GM18909 (cell line): Measurements from ENCODE around the gene ZDBF2.
"Not testable (repeated sequence)": the region's sequence is repeated elsewhere in the genome, so short reads cannot be mapped to it uniquely, and the experiment has no call there.

Experiments
- ATAC-seq: cut with Tn5 transposase; IDR thresholded peaks from one replicate; pipeline ENCODE4 v1.9.1; 2021; ENCODE audit warnings: mild to moderate bottlenecking; ENCODE audit not compliant: unreplicated experiment, poor library complexity

The ZDBF2 gene

GRCh38 chr2:206274434-206275311, at the start of gene ZDBF2:
ZDBF2 (plus strand) TSS chr2:206274663; CDS start chr2:206281850, 7,187 bp downstream.
- ATAC-seq = peak; percentile 77

- peak; percentile 91 for ATAC-seq
Observed at GRCh38 chr2:206225435-206226232, 48.8 kb upstream of the ZDBF2 start.

DNA sequence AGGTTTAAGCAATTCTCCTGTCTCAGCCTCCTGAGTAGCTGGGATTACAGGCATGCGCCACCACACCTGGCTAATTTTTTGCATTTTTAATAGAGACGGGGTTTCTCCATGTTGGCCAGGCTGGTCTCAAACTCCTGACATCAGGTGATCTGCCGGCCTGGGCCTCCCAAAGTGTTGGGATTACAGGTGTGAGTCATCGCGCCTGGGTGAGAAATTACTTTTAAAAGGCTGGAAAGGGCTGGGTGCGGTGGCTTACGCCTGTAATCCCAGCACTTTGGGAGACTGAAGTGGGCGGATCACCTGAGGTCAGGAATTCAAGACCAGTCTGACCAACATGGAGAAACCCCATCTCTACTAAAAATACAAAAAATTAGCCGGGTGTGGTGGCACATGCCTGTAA, 45.8 kb upstream of the ZDBF2 start:
- not testable (repeated sequence) for ATAC-seq

DNA sequence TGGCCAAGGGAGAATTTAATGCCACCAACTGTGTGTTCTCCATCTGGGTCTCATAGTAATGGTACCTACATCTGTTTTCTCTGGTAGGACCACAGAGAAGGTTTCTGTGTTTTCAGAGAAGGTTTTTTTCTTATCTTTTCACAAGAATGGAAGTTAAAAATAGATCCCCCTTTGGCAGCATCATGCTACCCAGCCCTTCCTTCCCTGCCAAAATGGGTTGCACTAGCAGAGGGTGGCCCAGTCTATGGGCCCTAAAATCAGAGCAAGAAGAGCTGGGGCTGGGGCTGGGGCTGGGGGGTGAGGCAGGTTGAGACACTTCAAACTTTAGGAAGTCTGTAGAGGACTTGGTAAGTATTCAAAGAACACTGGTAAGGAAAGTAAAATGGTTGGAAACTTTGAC, 44.8 kb upstream of the ZDBF2 start:
- ATAC-seq = no peak

- no peak for ATAC-seq
Observed at GRCh38 chr2:206230060-206230762, 44.3 kb upstream of the ZDBF2 start.

- no peak for ATAC-seq
Observed at GRCh38 chr2:206231669-206232286, 42.7 kb upstream of the ZDBF2 start.

- no peak for ATAC-seq
Observed at GRCh38 chr2:206232287-206233035, 42.0 kb upstream of the ZDBF2 start.

- no peak for ATAC-seq
Observed at GRCh38 chr2:206239157-206239556, 35.3 kb upstream of the ZDBF2 start.

DNA sequence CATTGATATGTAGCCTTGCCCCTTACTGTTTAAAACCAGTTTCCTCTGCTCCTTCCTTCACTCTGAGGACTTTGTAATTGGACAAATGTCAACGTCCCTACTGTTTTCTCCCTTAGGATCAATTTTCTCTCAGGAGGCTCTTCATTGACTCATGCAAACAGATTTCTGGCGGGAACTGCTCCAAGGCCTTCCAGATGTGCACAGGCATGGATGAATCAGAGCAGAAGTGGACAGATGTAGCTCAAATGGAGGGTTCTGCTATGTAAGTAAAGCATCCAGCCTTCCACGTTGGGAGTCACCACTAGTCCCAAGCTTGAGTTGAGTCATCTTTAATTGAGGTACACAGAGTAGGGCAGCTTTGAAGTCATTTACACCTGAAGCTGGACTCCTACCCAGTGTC, 34.1 kb upstream of the ZDBF2 start:
- no peak for ATAC-seq

DNA sequence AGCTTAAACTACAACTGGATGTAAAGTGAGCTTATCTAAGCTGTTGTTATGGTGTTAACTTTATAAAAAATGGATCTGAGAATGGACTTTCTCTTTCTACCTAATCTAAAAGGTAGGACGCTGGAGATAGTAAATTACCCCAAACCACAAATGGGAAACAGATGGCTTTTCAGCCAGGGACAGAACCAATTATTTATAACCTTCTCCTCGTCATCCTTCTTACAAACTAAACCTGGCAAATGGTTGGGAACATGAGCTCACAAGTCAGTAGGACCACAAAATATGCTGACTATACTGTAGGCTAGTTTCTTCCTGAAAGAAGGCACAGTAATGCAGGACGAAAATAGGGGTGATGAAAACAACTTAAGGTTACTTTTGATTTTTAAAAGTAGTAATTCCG, 32.7 kb upstream of the ZDBF2 start:
- no peak for ATAC-seq

GRCh38 chr2:206245265-206245672, 29.2 kb upstream of the ZDBF2 start:
- ATAC-seq = peak; percentile 52

- ATAC-seq = no peak
Observed at GRCh38 chr2:206250041-206250897, 24.2 kb upstream of the ZDBF2 start.

- ATAC-seq = no peak
Observed at GRCh38 chr2:206253125-206253776, 21.2 kb upstream of the ZDBF2 start.

DNA sequence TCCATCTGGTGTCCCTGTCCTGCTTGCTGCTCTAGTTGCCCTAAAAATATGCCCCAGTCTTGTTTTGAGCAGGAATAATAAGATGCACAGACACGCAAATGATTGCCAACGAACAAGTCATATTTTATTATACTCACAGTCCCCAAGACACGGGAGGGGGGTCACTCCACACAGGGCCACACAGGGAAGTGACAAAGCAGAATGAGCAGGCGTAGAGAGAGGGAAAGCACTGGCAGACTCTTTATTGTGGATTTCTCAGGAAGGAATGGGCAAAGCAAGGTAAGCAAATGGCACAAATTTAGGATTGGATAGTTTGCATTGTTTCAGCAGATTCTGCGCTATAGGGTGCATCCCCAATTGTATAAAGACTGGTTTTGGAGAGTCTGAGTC, 20.7 kb upstream of the ZDBF2 start:
- no peak for ATAC-seq

DNA sequence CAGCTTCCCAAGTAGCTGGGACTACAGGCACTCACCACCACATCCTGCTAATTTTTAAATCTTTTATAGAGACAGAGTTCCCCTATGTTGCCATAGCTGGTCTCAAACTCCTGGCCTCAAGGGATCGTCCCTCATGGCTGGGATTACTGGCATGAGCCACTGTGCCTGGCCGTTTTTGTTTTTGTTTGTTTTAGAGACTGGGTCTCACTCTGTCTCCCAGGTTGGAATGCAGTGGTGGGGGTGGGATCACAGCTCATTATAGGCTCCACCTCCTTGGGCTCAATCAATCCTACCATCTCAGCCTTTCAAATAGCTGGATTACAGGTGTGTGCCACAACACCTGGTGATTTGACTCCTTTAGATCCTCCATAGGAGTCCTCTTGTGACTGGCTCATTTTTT, 19.5 kb upstream of the ZDBF2 start:
- ATAC-seq = no peak

DNA sequence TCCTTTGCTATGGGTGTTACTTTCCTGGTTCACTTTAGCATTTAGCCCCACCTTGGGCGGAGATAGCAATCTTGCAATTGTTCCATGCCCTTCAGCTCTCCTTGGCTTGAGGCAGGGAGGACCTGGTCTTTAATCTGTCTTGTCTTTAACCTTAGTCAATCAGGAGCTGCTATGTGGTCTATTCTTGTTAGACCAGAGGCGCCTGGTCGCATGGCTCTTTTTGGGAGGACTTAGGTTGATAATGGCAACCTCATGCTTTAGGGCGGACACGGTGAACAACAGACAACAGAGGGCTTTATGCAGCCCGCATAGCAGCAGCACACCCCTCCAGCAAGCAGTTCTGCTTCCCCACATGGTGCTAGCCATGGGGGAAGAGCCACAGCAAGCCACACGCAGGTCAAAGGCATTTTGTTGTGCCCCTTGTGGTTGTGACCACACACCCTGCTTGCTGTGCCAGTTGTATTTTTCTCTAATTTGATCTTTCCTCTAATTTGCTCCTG, 17.7 kb upstream of the ZDBF2 start:
- ATAC-seq = no peak

DNA sequence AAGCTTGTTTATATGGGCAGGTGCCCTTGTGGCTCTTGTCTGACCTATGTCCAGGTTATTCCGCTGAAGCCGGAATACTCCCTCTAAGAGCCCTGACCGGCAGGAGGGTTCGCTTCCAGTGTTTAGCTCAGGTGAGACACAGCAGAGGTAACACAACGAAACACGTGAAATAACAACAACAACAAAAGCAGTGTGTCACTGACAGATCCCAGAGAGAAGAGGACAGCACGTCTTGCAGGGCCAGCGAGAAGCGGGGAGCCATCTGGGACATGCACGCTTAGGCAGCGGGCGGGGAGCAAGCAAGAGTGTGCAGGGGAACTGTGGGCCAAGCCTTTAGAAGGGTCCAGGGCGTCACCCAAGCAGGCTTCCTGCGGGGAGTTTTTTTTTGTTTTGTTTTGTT, 17.1 kb upstream of the ZDBF2 start:
- ATAC-seq = no peak

DNA sequence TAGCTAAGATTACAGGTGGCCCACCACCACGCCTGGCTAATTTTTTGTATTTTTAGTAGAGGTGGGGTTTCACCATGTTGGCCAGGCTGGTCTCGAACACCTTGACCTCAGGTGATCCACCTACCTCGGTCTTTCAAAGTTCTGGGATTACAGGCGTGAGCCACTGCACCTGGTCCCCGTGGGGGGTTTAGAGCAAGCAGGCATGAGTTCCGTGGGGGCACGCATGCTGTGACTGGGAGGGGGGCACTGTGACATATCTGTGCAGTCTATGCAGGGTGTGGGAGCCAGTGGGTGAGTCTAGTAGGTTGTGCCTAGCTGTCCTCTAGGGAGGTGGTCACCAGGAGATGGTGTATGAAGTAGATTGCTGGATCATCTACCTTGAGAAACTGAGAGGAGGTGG, 16.6 kb upstream of the ZDBF2 start:
- ATAC-seq = no peak
